HepG2 (cell line): ENCODE results near the gene DNAJB12. TPM values are rescaled to one million over a fixed set of nuclear protein-coding genes. Genes with fewer than 3 reads are reported as not detected.
A peak's percentile ranks its signal among the peaks of the same experiment; 100 is the strongest.

Source experiments
- CBX1 ChIP-seq: IDR thresholded peaks from one replicate; pipeline ENCODE4 v1.6.1; 2016; ENCODE audit warnings: antibody characterized with exemption, low read depth
- E2F5 ChIP-seq: sonication (generic); formaldehyde crosslinking; conservative IDR thresholded peaks from 2 replicates; pipeline ENCODE4 v1.4.0; 2020; ENCODE audit warnings: missing genetic modification reagents
- HDAC6 ChIP-seq: fragments of 200-600 bp; sonication (generic); IDR thresholded peaks from 2 replicates; pipeline ENCODE4 v1.7.0; 2017; ENCODE audit warnings: mild to moderate bottlenecking, antibody characterized with exemption, low read length, low read depth
- HNRNPL ChIP-seq: fragments of 200-400 bp; formaldehyde crosslinking; IDR thresholded peaks from 2 replicates; pipeline ENCODE4 v1.6.1; 2017; ENCODE audit warnings: mild to moderate bottlenecking, low read depth, low read length
- NFE2 ChIP-seq: sonication (generic); formaldehyde crosslinking; IDR thresholded peaks from 2 replicates; pipeline ENCODE4 v1.4.0; 2020; ENCODE audit warnings: missing genetic modification reagents
- RAD21 ChIP-seq: fragments of 450-650 bp; formaldehyde crosslinking; IDR thresholded peaks from 2 replicates; pipeline ENCODE4 v1.5.0; 2020; ENCODE audit warnings: mild to moderate bottlenecking
- REPIN1 ChIP-seq: sonication (generic); formaldehyde crosslinking; IDR thresholded peaks from 2 replicates; pipeline ENCODE4 v1.8.0; 2022; ENCODE audit warnings: missing genetic modification reagents, low read depth, mild to moderate bottlenecking, borderline replicate concordance
- SAP130 ChIP-seq: IDR thresholded peaks from 2 replicates; pipeline ENCODE4 v1.6.1; 2016; ENCODE audit warnings: low read depth
- SCMH1 ChIP-seq: sonication (generic); formaldehyde crosslinking; IDR thresholded peaks from 2 replicates; pipeline ENCODE4 v1.9.0; 2021; ENCODE audit warnings: missing genetic modification reagents, mild to moderate bottlenecking, borderline replicate concordance
- SIN3A ChIP-seq: IDR thresholded peaks from 2 replicates; pipeline ENCODE4 v1.6.1; 2011; ENCODE audit warnings: low read depth, mild to moderate bottlenecking, control low read depth, low read length, borderline replicate concordance
- SOX5 ChIP-seq: IDR thresholded peaks from 2 replicates; pipeline ENCODE4 v1.6.1; 2016; ENCODE audit warnings: borderline replicate concordance
- SUZ12 ChIP-seq: fragments of 150-350 bp; IDR thresholded peaks from 2 replicates; pipeline ENCODE4 v1.6.1; 2014; ENCODE audit warnings: low read depth, low read length
- SYNCRIP ChIP-seq: fragments of 200-400 bp; formaldehyde crosslinking; IDR thresholded peaks from 2 replicates; pipeline ENCODE4 v1.6.1; 2018; ENCODE audit warnings: mild to moderate bottlenecking, low read depth, low read length; ENCODE audit not compliant: insufficient read depth
- ZBTB40 ChIP-seq, 2 experiments: fragments of 450-650 bp in 1 of 2; sonication (generic) in 1 of 2; formaldehyde crosslinking in 1 of 2; IDR thresholded peaks; 2 replicates each; pipeline versions ENCODE4 v1.6.1 to v1.8.0; 2016 to 2022; ENCODE audit warnings: antibody characterized with exemption in 1 of 2, mild to moderate bottlenecking in 1 of 2, missing genetic modification reagents in 1 of 2
- ZNF235 ChIP-seq: sonication (generic); formaldehyde crosslinking; IDR thresholded peaks from 2 replicates; pipeline ENCODE4 v1.8.1; 2023; ENCODE audit warnings: mild to moderate bottlenecking, missing genetic modification reagents, borderline replicate concordance
- ZNF430 ChIP-seq: sonication (generic); formaldehyde crosslinking; IDR thresholded peaks from 2 replicates; pipeline ENCODE4 v1.9.0; 2021; ENCODE audit warnings: mild to moderate bottlenecking, missing genetic modification reagents
- ZNF605 ChIP-seq: sonication (generic); formaldehyde crosslinking; IDR thresholded peaks from 2 replicates; pipeline ENCODE4 v1.8.0; 2022; ENCODE audit warnings: mild to moderate bottlenecking, missing genetic modification reagents
- ZNF780A ChIP-seq: sonication (generic); formaldehyde crosslinking; IDR thresholded peaks from 2 replicates; pipeline ENCODE4 v1.8.0; 2022; ENCODE audit warnings: mild to moderate bottlenecking, missing genetic modification reagents, moderate library complexity
- ZNF83 ChIP-seq: sonication (generic); formaldehyde crosslinking; IDR thresholded peaks from 2 replicates; pipeline ENCODE4 v1.4.0; 2020; ENCODE audit warnings: missing genetic modification reagents, mild to moderate bottlenecking, borderline replicate concordance
- ZSCAN21 ChIP-seq: sonication (generic); formaldehyde crosslinking; IDR thresholded peaks from 2 replicates; pipeline ENCODE4 v1.8.0; 2022; ENCODE audit warnings: mild to moderate bottlenecking, missing genetic modification reagents, moderate library complexity, borderline replicate concordance
- polyA plus RNA-seq, 8 experiments: library from polyadenylated mRNA; depleted of rRNA in 3 of 8; stranded (reverse) in 7 of 8; unstranded in 1 of 8; fragments of >200 nt; fragmentation: Illumina TruSeq in 4 of 8; extraction: Trizol in 4 of 8; gene quantifications; 2 replicates each; pipeline versions ENCODE4 v1.2.1 to v1.2.3, GENCODE V29; 2011 to 2016; ENCODE audit warnings: low read depth in 4 of 8, missing spikeins in 1 of 8, mixed read lengths in 1 of 8; ENCODE audit not compliant: insufficient read depth in 1 of 8
- total RNA-seq, 5 experiments: library from RNA; depleted of rRNA; stranded (reverse); fragments of >200 nt; fragmentation: Illumina TruSeq; extraction: Trizol; gene quantifications; 2 replicates each; pipeline ENCODE4 v1.2.3, GENCODE V29; 2016; ENCODE audit warnings: low read depth in 1 of 5

The DNAJB12 gene
- total and polyA plus RNA-seq, 2 of the 13 experiments (the other 11 are each of a cell fraction or from before 2014, with no cell fraction given): 10.8 to 18.2 TPM

GRCh38 chr10:72331575-72332422 lies 22.9 kb downstream of the DNAJB12 start (continued):
- TF ChIP-seq RAD21 (CRISPR knock-in tag): no peak
- TF ChIP-seq SUZ12: no peak
- TF ChIP-seq E2F5 (CRISPR knock-in tag): no peak
- TF ChIP-seq SYNCRIP: no peak
- no peak for TF ChIP-seq HDAC6
- TF ChIP-seq HNRNPL: peak; percentile 97
- no peak for TF ChIP-seq SIN3A
- TF ChIP-seq SCMH1 (CRISPR knock-in tag): no peak
- peak; percentile 63 for TF ChIP-seq SAP130 (CRISPR knock-in tag)
- TF ChIP-seq ZNF780A: no peak
- no peak for TF ChIP-seq ZBTB40 (IDR thresholded peaks at IDR 0.05)
- TF ChIP-seq ZBTB40 (CRISPR knock-in tag; IDR thresholded peaks at IDR 0.05): no peak
- TF ChIP-seq CBX1: no peak
- TF ChIP-seq NFE2 (CRISPR knock-in tag): no peak
- TF ChIP-seq ZNF83 (CRISPR knock-in tag): 0 out of 2 replicates have a peak, but pooled peaks have one; percentile 19
- no peak for TF ChIP-seq REPIN1 (CRISPR knock-in tag)
- no peak; the same call in 1 of the 2 replicates for TF ChIP-seq SOX5 (CRISPR knock-in tag)
- TF ChIP-seq ZNF430 (CRISPR knock-in tag): no peak
- TF ChIP-seq ZNF605 (CRISPR knock-in tag): no peak
- no peak; the same call in 1 of the 2 replicates for TF ChIP-seq ZSCAN21 (CRISPR knock-in tag)
- no peak for TF ChIP-seq ZNF235 (CRISPR knock-in tag)
